ENCODE measurements around the gene SERBP1.
"Not testable (repeated sequence)": the region's sequence is repeated elsewhere in the genome, so short reads cannot be mapped to it uniquely, and the experiment has no call there.

The SERBP1 gene

GRCh38 chr1:67432745-67433144 lies 2.5 kb upstream of the SERBP1 start:
- Mint-ChIP-seq H3K4me3 (no peak overlapping the region), H3K36me3 (ENCODE audit: low read depth) (peaks cover 27% of the 10 kb centered on the region), H3K27ac (peak overlapping the region; percentile 18), H3K4me1 (ENCODE audit: low read depth) (peaks cover 44% of the 10 kb centered on the region), H3K27me3 (no peaks in the 10 kb centered on the region), H3K9me3 (no peaks in the 10 kb centered on the region)
- intact Hi-C loops (cut with micrococcal nuclease), result loop anchor here (5.0 to 10.0 kb wide), 2 partner anchors 250 to 378 kb away; partner anchors contain the start of gene SLC35D1

GRCh38 chr1:67431869-67432578 lies 1.8 kb upstream of the SERBP1 start:
- peak overlapping the region; percentile 4 for H3K27ac Mint-ChIP-seq
- peaks cover 51% of the 10 kb centered on the region for H3K4me1 Mint-ChIP-seq (ENCODE audit: low read depth)
- no peaks in the 10 kb centered on the region for H3K9me3 Mint-ChIP-seq
- H3K4me3 Mint-ChIP-seq, result no peak overlapping the region
- peaks cover 27% of the 10 kb centered on the region for H3K36me3 Mint-ChIP-seq (ENCODE audit: low read depth)
- intact Hi-C loops (cut with micrococcal nuclease), result loop anchor here (2.0 to 10.0 kb wide), 3 partner anchors 250 to 501 kb away; partner anchors contain the start of gene SLC35D1
- H3K27me3 Mint-ChIP-seq, result no peaks in the 10 kb centered on the region

- Mint-ChIP-seq H3K36me3 (ENCODE audit: low read depth) (peaks cover 28% of the 10 kb centered on the region), H3K27me3 (no peaks in the 10 kb centered on the region), H3K4me1 (ENCODE audit: low read depth) (peaks cover 46% of the 10 kb centered on the region), H3K27ac (peak overlapping the region; percentile 95), H3K4me3 (peak overlapping the region; percentile 97), H3K9me3 (no peaks in the 10 kb centered on the region)
- intact Hi-C loops (cut with micrococcal nuclease), result loop anchor here (2.0 to 10.0 kb wide), 3 partner anchors 251 to 500 kb away; partner anchors contain the start of gene SLC35D1
Observed at GRCh38 chr1:67431156-67431765, 1.1 kb upstream of the SERBP1 start.

- peak overlapping the region; percentile 97 for H3K4me3 Mint-ChIP-seq
- intact Hi-C loops (cut with micrococcal nuclease), result loop anchor here (2.0 to 10.0 kb wide), 5 partner anchors 117 to 2005 kb away; partner anchors contain the start of genes LEPR, LEPROT and SLC35D1
- no peaks in the 10 kb centered on the region for H3K27me3 Mint-ChIP-seq
- H3K27ac Mint-ChIP-seq, result peak overlapping the region; percentile 95
- H3K36me3 Mint-ChIP-seq (ENCODE audit: low read depth), result peaks cover 43% of the 10 kb centered on the region
- no peaks in the 10 kb centered on the region for H3K9me3 Mint-ChIP-seq
- peaks cover 44% of the 10 kb centered on the region for H3K4me1 Mint-ChIP-seq (ENCODE audit: low read depth)
Observed at GRCh38 chr1:67429528-67430357, 459 bp downstream of the SERBP1 start.

GRCh38 chr1:67429011-67429527 lies 1.1 kb downstream of the SERBP1 start:
- Mint-ChIP-seq H3K36me3 (ENCODE audit: low read depth) (peaks cover 50% of the 10 kb centered on the region), H3K4me1 (ENCODE audit: low read depth) (peaks cover 37% of the 10 kb centered on the region), H3K27ac (peak overlapping the region; percentile 95), H3K9me3 (no peaks in the 10 kb centered on the region), H3K27me3 (no peaks in the 10 kb centered on the region), H3K4me3 (peak overlapping the region; percentile 97)
- intact Hi-C loops (cut with micrococcal nuclease), result loop anchor here (5.0 to 10.0 kb wide), 2 partner anchors 117 to 2004 kb away; partner anchors contain the start of genes LEPR and LEPROT

GRCh38 chr1:67427947-67428346 lies 2.3 kb downstream of the SERBP1 start:
- Mint-ChIP-seq H3K4me1 (ENCODE audit: low read depth) (peaks cover 26% of the 10 kb centered on the region), H3K4me3 (peak overlapping the region; percentile 97), H3K27ac (no peak overlapping the region), H3K27me3 (no peaks in the 10 kb centered on the region), H3K36me3 (ENCODE audit: low read depth) (peaks cover 61% of the 10 kb centered on the region), H3K9me3 (no peaks in the 10 kb centered on the region)
- intact Hi-C loops (cut with micrococcal nuclease), result loop anchor here (5.0 to 10.0 kb wide), 2 partner anchors 116 to 2003 kb away; partner anchors contain the start of genes LEPR and LEPROT

GRCh38 chr1:67427465-67427864 lies 2.7 kb downstream of the SERBP1 start:
- H3K36me3 Mint-ChIP-seq (ENCODE audit: low read depth), result peaks cover 66% of the 10 kb centered on the region
- intact Hi-C loops (cut with micrococcal nuclease), result loop anchor here (5.0 to 10.0 kb wide), 2 partner anchors 115 to 2003 kb away; partner anchors contain the start of genes LEPR and LEPROT
- H3K27me3 Mint-ChIP-seq, result no peaks in the 10 kb centered on the region
- H3K4me3 Mint-ChIP-seq, result peak overlapping the region; percentile 53
- no peak overlapping the region for H3K27ac Mint-ChIP-seq
- H3K4me1 Mint-ChIP-seq (ENCODE audit: low read depth), result peaks cover 24% of the 10 kb centered on the region
- H3K9me3 Mint-ChIP-seq, result no peaks in the 10 kb centered on the region

- H3K36me3 Mint-ChIP-seq (ENCODE audit: low read depth), result peaks cover 100% of the 10 kb centered on the region
- intact Hi-C loops (cut with micrococcal nuclease), result loop anchor here (10.0 kb wide), 1 partner anchor 1996 kb away; the partner anchor contains the start of genes LEPR and LEPROT
- no peaks in the 10 kb centered on the region for H3K9me3 Mint-ChIP-seq
- H3K4me3 Mint-ChIP-seq, result no peak overlapping the region
- H3K4me1 Mint-ChIP-seq (ENCODE audit: low read depth), result peaks cover 5% of the 10 kb centered on the region
- no peaks in the 10 kb centered on the region for H3K27me3 Mint-ChIP-seq
- no peak overlapping the region for H3K27ac Mint-ChIP-seq
Observed at GRCh38 chr1:67420835-67421492, 9.2 kb downstream of the SERBP1 start.

- Mint-ChIP-seq H3K9me3 (no peaks in the 10 kb centered on the region), H3K4me1 (ENCODE audit: low read depth) (peaks cover 4% of the 10 kb centered on the region), H3K27ac (no peak overlapping the region), H3K36me3 (ENCODE audit: low read depth) (peaks cover 100% of the 10 kb centered on the region), H3K27me3 (no peaks in the 10 kb centered on the region), H3K4me3 (no peak overlapping the region)
- intact Hi-C loops (cut with micrococcal nuclease), result loop anchor here (10.0 kb wide), 1 partner anchor 76 kb away; no protein-coding TSS in a partner anchor
Observed at GRCh38 chr1:67418839-67419586, 11.2 kb downstream of the SERBP1 start.

GRCh38 chr1:67417733-67418132 lies 12.5 kb downstream of the SERBP1 start:
- H3K9me3 Mint-ChIP-seq; H3K4me3 Mint-ChIP-seq; H3K27me3 Mint-ChIP-seq; H3K4me1 Mint-ChIP-seq (ENCODE audit: low read depth): not testable (repeated sequence)
- intact Hi-C loops (cut with micrococcal nuclease), result loop anchor here (10.0 kb wide), 1 partner anchor 77 kb away; no protein-coding TSS in a partner anchor
- peaks cover 100% of the 10 kb centered on the region for H3K36me3 Mint-ChIP-seq (ENCODE audit: low read depth)
- peak overlapping the region; percentile 39 for H3K27ac Mint-ChIP-seq

GRCh38 chr1:67415041-67415440 lies 15.2 kb downstream of the SERBP1 start:
- Mint-ChIP-seq H3K27me3 (no peaks in the 10 kb centered on the region), H3K4me3 (no peak overlapping the region), H3K9me3 (no peaks in the 10 kb centered on the region), H3K36me3 (ENCODE audit: low read depth) (peaks cover 93% of the 10 kb centered on the region), H3K4me1 (ENCODE audit: low read depth) (peaks cover 4% of the 10 kb centered on the region), H3K27ac (no peak overlapping the region)
- intact Hi-C loops (cut with micrococcal nuclease), result loop anchor here (10.0 kb wide), 1 partner anchor 80 kb away; no protein-coding TSS in a partner anchor

GRCh38 chr1:67414574-67414973 lies 15.6 kb downstream of the SERBP1 start:
- Mint-ChIP-seq H3K9me3 (no peaks in the 10 kb centered on the region), H3K4me1 (ENCODE audit: low read depth) (peaks cover 4% of the 10 kb centered on the region), H3K27ac (no peak overlapping the region), H3K4me3 (no peak overlapping the region), H3K36me3 (ENCODE audit: low read depth) (peaks cover 91% of the 10 kb centered on the region), H3K27me3 (no peaks in the 10 kb centered on the region)
- intact Hi-C loops (cut with micrococcal nuclease), result loop anchor here (10.0 kb wide), 1 partner anchor 80 kb away; no protein-coding TSS in a partner anchor

Data from dendritic cell treated with granulocyte-macrophage colony-stimulating factor and Interleukin-4, amounts not matched to agents 40 ng/mL and 50 ng/mL, for 4 days (primary cell).